ENCODE measurements around the gene LRMDA.

GRCh38 chr10:76395251-76395650, 963.8 kb downstream of the LRMDA start:
- TF ChIP-seq EZH2phosphoT487 (IDR thresholded peaks at IDR 0.05; ENCODE audit: low read depth) (no peak), CTCF (IDR thresholded peaks at IDR 0.05; ENCODE audit: low read depth, low read length) (no peak)

Data from OCI-LY3 (cell line).